ENCODE measurements around the gene SESTD1. TPM values are rescaled to one million over a fixed set of nuclear protein-coding genes. Genes with fewer than 3 reads are reported as not detected.
"Not testable (repeated sequence)": the region's sequence is repeated elsewhere in the genome, so short reads cannot be mapped to it uniquely, and the experiment has no call there.

Gene SESTD1
- polyA plus RNA-seq, 5 donors: 20.6 to 54.4 (median 45.7) TPM

DNA sequence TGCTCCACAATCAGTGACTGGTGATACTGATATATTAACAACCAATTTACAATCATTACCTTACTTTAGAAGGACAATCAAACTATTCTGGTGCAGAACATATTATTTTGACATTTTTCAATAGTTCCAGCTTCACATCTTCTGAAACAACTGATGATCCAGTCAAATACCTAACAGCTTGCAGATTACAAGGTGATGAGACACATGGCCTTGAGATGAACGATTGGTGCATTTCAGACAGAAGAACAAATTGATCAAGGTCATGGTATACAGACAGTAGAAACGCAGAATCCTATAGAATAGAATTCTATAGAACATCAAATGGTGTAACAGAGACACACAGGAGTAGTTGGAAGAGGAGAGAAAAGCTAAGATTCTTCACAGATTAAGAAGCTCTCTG lies 24.8 kb downstream of the SESTD1 start:
- no peak for DNase-seq

DNA sequence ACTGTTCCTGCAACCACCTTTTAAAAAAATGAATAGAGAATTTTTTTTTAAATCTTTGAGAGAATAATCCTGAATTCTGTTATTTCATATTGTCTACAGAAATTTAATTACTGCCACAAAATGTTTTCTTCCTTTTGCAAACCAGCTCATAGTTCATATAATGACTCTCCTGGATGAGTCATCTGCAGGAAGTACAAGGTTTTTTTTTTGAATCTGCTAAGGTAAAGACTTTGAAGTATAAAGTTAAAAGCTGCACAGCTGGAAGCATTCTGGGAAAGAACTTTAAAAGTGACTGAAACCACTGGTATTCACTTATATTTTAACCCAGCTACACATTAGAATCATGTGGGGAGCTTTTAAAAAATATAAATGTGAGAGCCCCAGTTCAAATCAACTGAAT lies 25.4 kb downstream of the SESTD1 start:
- no peak for DNase-seq

DNA sequence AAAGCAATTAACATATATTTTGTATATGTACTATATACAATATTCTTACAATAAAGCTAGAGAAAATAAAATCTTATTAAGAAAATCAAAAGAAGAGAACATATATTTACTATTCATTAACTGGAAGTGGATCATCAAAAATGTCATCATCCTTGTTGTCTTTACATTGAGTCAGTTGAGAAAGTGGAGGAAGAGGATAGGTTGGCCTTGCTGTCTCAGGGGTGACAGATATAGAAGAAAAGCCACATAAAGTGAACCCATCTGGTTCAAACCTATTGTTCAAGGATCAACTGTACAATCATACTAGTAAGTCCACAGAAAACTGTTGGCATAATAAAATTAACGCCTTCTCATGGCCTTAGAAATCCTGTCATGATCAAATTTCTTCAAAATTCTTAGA lies 26.6 kb downstream of the SESTD1 start:
- no peak for DNase-seq

DNA sequence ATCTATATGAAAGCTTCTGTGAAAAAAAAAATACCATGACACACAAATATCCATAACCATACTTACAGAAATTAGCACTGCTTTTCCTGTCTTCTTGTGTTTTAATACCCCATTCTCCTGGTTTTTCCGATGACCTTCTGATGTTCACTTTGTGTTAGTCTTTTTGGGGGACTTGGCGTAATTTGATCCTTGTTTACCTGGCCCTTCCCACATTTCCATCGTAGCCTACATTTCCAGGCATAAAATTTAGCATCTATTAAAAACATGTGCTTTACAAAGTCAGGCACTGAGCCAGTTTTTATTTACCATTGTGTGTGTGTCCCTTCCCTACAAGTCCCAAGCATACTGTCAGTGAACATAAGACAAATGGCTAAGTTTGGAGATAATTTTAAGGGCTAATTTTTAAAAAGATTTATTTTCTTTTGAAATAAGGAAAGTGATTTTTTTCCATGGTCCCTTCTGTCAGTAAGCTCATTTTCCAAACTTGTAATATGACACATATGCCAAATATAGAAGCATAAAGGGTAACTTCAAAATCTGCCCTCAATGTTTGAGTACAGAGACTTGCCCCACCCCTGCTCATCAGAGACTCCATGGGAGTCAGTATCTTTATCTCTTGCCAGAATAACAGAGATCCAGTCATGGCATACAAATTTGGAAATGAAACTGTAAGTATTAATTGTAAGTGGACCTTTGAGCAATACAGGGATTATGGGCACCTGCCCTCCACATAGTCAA lies 27.3 kb downstream of the SESTD1 start:
- no peak for DNase-seq

DNA sequence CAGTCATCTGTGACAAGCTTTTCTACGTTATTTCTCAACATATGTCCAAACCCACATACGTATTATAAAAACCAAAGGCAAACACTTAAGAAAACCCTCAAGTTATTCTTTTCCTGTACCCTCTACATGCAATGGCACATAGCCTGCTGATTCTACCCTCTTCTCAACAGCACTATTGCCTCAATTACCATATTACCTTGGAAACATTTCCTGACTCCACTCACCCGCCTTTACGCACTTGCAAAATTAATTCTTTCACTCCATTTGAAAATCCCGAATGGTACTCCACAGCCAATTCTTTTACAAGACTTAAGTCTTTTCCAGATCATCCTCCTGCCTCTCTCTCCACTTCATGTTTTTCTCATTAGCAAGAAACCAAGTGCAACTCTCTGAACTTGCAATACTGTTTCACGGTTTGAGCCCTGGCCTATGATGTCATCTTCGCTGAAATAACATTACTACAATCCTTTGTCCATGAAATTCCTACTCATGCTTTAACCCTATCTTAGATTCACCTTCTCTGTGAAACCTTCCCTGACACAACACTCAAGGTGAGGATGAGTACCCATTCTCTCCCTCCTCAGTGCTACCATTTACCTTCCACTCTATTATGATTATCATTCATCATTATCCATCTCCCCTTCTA lies 29.0 kb downstream of the SESTD1 start:
- DNase-seq: peak; percentile 12 to 29

DNA sequence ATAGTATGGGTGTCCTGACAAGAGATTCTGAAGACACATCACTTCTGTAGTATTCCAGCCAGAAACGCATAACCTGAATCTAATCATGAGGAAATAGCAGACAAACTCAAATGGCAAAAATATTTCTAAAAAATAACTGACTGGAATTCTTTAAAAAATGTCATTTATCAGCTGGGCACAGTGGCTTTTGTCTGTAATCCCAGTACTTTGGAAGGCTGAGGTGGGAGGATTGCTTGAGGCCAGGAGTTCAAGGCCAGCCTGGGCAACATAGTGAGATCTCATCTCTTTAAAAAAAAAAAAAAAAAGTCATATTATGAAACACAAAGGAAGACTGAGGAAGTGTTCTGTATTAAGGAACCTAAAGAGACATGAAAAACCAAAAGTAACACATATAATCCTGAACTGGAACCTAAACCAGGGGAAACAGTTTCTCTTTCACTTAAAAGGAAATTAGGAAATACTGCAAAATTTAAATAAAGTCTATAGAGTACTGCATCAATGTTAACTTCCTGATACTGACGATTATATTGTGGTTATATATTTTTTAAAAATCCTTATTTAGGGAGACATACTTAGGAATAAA lies 29.9 kb downstream of the SESTD1 start:
- DNase-seq: no peak

DNA sequence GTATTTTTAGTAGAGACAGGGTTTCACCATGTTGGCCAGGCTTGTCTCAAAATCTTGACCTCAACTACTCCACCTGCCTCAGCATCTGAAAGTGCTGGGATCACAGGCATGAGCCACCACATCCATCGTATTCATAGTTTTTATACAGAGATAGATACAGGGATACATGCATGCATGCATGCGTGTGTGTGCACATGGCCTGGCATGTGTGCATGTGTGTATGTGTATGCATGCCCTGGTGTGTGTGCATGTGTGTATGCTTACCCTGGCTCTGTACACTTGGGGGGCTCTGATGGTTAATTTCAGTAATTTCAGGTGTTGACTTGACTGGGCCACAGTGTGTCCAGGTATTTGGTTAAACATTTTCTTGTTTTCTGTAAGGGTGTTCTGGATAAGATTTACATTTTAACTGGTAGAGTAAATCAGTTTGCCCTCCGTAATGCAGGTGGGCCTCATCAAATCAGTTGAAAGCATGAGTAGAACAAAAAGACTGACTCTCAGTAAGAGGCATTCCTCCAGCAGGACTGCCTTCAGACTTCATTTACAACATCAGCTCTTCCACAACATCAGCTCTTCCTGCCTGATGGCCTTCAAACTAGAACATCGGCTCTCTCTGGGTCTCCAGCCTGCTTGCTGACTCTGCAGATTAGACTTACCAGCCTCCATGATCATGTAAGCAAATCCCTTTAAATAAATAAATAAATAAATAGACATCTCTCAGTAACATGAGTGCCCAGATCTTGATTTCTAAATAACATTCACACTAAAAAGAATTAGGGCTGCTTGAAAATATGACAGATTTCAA lies 30.8 kb downstream of the SESTD1 start:
- DNase-seq: no peak

DNA sequence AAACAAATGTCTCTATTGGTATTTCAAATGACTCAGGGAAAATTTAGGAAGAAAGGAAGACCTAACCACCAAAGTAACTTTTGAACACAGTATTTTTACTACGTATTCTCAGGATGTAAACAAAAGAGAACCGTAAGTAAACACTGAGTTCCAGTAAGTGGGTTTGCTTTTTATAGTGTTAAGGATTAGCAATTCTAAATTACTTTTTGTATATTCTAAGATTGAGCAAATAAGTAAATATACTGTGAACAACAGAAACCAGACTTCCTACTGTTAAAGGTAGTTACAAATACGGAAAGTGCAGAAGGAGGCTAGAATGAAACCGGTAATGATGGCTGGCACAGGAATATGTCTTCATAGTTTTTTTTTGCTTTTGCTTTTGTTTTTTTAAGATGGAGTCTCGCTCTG lies 31.5 kb downstream of the SESTD1 start:
- DNase-seq: no peak

DNA sequence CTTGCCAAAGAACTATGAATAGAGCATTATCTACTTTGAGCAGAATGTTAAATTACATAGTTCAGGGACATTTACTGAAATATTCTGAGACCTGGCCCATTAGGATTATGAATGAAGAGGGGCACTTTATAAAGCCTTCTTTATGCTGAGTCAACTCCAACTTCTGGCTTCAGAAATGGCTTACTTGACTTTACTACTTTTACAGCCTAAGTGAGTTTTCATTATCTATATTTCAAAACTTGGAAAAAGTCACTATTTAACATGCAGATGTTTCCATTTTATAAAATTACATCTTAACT lies 37.7 kb downstream of the SESTD1 start:
- no peak for DNase-seq

DNA sequence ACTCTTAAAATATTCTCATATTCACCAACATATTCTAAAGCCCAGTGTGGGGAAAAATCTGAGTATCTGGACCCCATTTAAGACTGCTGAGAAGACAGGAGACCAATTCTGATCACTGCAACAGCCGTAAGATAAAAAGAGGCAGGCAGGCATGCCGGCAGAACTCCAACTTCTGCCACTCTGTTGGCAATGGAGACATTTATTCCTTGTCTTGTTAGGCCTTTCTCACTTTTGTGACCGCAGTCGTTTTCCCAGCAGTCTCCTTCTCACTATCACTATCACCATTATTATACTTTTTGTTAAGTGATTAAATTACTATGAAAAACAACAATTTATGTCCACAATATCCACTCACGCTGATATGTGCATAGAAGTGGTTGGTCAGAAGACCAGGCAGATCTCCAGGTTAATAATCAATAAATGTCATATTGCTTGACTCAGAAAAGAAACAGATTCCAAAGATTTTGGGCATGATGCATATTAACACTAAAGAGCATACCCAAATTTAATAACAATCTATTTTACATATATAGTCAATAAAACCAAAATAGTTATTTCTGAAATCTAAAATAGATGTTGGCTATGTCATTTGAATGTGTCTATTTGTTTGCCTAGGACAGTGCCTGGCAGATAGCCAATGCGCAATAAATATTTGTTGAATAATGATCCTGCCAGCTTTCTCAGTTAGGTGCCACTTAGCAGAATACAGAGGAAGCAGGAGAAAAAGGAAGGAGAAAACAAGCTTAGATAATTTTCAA lies 38.2 kb downstream of the SESTD1 start:
- no peak for DNase-seq

DNA sequence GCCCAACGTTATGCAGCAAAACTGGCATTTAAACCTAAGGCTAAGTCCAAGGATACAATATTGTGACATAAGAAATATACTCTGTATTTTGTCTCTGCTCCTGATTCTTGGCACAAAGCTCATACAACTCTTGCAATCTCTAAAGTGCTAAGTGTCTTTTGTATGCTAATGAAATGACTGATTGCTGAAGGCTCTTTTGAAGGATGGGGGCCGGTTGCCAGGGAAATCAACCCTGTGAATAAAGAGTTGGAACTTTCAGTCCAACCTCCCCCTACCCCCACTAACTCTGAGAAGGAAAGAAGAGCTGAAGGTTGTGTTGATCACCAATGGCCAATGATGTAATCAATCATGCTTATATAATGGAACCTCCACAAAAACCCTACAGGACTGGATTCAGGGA lies 40.3 kb downstream of the SESTD1 start:
- DNase-seq: no peak

DNA sequence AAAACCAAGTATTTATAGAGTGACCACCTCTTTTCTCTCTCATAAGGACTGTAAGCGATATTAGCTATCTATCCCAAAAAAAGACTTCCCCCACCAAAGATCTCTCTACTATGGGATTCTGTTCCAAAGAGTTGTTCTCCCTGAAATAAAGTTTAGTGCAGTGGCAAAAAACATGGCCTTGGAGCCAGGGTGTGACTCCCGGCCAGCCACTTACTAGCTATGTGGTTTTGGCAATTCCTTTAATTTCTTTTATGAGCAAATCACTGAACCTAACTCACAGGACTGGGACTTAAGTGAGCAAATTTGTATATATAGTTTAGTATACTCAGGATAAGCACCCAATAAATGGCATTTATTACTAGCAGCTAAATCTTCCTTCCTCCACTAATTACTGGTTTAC lies 42.6 kb downstream of the SESTD1 start:
- DNase-seq: no peak

DNA sequence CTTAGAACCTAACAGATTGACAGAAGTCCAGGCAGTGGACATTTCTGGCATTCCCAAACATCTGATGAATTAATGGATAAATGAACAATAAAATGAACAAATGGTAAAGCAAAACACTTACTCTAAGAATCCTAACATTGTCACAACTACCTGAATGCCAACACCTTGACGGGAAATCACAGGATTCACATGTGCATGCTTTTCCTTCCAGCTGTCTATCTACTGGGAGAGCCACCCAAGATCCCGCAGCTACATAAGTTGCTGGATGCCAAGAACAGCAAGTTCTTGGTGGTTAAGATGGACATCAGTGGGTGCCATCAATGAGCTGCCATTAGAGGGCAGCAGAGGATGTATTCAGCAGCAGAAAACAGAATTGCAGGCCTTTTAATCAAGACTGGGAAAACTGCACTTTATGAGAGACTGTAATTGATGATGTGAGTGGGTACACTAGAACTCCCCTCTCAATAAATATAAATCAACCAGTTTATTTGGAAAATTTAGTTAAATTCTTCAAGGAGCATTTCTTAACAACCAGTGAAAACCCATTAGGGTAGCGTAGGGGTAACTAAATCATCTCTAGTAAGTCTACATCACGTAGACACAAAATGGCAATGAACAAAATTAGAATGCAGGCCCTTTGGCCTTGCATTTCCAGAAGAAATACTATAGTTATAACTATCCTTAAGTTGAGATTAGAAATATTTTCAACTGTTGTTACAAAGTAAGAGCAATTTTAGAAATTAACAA lies 45.6 kb downstream of the SESTD1 start:
- peak; percentile 49 to 68 for DNase-seq

DNA sequence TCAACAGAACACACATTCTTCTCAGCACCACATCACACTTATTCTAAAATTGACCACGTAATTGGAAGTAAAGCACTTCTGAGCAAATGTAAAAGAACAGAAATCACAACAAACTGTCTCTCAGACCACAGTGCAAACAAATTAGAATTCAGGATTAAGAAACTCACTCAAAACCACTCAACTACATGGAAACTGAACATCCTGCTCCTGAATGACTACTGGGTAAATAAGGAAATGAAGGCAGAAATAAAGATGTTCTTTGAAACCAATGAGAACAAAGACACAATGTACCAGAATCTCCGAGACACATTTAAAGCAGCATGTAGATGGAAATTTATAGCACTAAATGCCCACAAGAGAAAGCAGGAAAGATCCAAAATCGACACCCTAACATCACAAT lies 50.0 kb downstream of the SESTD1 start:
- DNase-seq: not testable (repeated sequence)

DNA sequence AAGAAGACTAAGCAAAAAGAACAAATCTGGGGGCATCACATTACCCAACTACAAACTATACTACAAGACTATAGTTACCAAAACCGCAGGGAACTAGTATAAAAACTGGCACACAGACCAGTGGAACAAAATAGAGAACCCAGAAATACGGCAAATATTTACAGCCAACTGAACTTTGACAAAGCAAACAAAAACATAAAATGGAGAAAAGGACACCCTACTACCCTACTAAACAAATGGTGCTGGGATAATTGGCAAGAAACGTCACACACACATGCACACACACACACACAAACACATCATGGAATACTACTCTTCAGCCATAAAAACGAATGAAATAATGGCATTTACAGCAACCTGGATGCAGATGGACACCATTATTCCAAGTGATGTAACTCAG lies 53.3 kb downstream of the SESTD1 start:
- no peak for DNase-seq

DNA sequence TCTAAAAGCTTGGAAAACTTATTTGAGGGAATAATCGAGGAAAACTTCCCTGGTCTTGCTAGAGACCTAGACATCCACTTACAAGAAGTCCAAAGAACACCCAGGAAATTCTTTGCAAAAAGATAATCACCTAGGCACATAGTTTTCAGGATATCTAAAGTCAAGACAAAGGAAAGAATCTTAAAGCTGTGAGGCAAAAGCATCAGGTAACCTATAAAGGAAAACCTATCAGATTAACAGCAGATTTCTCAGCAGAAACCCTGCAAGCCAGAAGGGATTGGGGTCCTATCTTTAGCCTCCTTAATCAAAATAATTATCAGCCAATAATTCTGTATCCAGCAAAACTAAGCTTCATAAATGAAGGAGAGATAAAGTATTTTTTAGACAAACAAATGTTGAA lies 56.4 kb downstream of the SESTD1 start:
- DNase-seq: not testable (repeated sequence)

DNA sequence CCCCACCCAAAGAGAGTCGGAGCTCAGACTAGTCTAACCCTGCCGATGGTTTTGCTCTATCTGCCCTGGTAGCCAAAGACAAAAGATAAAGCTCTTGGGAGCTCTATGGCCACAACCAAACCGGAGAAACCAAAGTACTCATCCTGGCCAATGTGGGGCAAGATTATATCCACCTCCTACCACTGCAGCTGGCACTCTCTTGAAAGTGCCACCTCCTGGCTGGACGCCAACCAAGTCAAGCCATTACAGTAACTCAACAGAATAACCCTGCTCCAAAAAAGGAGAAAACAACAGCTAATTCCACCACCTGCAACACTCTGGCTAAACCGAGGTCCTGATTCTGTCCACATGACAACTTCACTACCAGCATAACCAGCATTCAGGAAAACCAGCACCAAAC lies 57.6 kb downstream of the SESTD1 start:
- no peak for DNase-seq

DNA sequence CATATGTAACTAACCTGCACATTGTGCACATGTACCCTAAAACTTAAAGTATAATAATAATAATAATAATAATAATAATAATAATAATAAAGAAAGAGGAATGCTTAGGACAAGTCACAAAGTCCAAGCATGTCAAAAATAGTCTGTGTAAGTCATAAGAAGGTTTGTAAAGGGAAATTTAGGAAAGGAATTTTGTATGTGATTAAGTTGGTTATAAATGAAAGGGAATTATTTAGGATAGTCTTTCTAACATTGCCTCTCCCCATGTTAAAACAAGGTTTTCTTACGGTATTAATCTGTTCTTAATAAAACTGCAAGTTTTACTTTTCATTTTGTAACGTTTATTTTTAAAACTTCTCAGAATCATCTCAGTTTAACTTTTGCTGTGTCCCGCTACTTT lies 62.8 kb downstream of the SESTD1 start:
- DNase-seq: no peak

DNA sequence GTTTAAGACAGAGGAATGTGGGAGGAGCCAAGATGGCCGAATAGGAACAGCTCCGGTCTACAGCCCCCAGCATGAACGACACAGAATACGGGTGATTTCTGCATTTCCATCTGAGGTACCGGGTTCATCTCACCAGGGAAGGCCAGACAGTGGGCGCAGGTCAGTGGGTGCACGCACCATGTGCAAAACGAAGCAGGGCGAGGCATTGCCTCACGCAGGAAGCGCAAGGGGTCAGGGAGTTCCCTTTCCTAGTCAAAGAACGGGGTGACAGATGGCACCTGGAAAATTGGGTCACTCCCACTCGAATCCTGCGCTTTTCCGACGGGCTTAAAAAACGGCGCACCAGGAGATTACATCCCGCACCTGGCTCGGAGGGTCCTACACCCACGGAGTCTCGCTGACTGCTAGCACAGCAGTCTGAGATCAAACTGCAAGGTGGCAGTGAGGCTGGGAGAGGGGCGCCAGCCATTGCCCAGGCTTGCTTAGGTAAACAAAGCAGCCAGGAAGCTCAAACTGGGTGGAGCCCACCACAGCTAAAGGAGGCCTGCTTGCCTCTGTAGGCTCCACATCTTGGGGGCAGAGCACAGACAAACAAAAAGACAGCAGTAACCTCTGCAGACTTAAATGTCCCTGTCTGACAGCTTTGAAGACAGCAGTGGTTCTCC lies 68.6 kb downstream of the SESTD1 start:
- DNase-seq: not testable (repeated sequence)

DNA sequence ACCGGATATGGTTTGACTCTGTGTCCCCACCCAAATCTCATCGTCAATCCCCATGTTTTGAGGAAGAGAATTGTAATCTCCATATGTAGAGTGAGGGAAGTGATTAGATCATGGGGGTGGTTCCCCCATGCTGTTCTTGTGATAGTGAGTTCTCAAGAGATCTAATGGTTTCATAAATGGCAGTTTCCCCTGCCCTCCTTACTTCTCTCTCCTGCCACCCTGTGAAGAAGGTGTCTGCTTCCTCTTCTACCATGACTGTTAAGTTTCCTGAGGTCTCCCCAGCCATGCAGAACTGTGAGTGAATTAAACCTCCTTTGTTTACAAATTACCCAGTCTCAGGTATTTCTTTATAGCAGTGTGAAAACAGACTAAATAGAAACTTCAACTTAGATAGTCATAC lies 69.5 kb downstream of the SESTD1 start:
- DNase-seq: no peak
